GM19025 (cell line): Measurements from ENCODE around the gene ADH5.
"Not testable (repeated sequence)": the region's sequence is repeated elsewhere in the genome, so short reads cannot be mapped to it uniquely, and the experiment has no call there.

Experiments used
- ATAC-seq: cut with Tn5 transposase; IDR thresholded peaks from one replicate; pipeline ENCODE4 v1.9.1; 2021; ENCODE audit warnings: mild to moderate bottlenecking, low read depth, moderate library complexity; ENCODE audit not compliant: unreplicated experiment

ADH5 gene

GRCh38 chr4:99088023-99088449 is 552 bp downstream of the ADH5 start:
- peak; percentile 12 for ATAC-seq

DNA sequence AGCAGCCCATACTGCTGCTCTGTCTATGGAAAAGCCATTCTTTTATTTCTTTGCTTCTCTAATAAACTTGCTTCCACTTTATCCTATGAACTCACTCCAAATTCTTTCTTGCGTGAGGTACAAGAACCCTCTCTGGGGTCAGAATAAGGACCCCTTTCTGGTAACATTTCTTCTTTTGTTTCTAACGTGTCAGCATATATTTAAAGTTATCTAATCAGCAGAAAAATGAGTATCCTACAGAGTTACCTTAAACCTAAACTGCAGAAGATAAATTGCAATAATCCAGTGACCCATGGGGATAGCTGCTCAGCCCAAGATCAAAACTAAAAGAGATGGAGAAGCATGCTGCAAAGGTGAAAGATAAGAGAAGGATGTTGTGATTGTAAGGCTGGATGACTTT is 4.0 kb downstream of the ADH5 start:
- no peak for ATAC-seq

DNA sequence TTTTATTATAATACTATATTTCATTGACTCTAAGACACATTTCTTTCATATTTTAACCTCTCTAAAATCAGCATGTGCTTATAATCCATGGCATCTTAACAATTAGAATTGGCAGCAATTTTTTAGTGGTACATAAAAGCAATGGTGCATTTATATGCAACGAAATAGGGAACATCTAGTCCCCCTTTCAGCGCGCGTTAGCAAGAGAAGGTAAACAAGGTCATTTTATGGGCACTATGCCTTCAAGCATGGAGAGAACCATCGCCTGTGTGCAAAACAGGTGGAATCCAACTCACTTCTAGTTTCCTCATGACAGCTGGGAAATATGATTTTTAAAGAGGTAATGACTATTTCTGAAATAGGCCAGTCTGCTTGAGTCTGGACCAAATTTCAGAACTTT is 6.4 kb downstream of the ADH5 start:
- no peak for ATAC-seq

DNA sequence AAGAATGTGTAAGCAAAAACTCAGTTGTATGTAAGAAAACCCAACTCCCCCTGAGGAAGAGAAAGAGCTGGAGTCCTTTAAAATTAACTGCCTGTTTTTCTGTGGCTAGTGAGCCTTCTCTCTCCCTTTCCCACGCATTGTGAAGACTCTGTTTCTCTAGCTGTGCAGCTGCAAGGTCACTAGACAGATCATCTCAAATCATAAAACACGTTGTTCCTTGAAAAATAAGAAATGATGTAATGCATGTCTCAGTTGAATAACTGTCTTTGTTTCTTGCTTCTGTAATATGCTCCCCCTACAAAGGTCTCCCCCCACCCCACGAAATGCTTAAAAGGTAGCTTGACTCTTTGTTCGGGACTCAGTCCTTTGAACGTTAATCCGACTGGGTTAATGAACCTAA is 7.7 kb downstream of the ADH5 start:
- ATAC-seq, result not testable (repeated sequence)

- no peak for ATAC-seq
These were observed 8.8 kb downstream of the ADH5 start for GRCh38 chr4:99079625-99080295.

GRCh38 chr4:99078931-99079624 is 9.5 kb downstream of the ADH5 start:
- no peak for ATAC-seq

DNA sequence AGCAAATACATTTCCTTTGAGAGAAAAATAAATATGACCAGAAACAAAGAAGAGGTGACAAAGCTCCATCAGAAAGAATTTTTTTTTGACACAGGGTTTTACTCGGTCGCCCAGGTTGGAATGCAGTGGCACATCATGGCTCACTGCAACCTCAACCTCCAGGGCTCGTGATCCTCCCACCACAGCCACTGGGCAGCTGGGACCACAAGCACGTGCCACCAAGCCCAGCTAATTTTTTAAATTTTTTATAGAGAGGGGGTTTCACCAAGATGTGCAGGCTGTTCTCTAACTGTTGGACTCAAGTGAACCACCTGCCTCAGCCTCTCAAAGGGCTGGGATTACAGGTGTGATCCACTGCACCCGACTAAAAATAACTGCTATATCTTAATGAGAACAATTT is 10.3 kb downstream of the ADH5 start:
- ATAC-seq, result no peak

DNA sequence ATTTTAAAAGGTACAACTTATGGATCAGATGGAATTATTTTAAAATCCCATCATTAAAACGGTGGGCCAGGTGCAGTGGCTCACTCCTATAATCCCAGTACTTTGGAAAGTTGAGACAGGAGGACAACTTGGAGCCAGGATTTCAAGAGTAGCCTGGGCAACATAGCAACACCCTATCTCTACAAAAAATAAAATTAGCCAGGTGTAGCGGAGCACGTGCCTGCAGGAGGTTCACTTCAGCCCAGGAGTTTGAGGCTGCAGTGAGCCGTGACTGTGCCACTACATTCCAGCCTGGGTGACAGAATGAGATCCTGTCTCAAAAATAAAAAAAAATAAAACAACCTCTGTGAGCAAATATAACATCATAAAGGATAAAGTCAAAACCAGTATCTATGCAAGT is 11.4 kb downstream of the ADH5 start:
- no peak for ATAC-seq

DNA sequence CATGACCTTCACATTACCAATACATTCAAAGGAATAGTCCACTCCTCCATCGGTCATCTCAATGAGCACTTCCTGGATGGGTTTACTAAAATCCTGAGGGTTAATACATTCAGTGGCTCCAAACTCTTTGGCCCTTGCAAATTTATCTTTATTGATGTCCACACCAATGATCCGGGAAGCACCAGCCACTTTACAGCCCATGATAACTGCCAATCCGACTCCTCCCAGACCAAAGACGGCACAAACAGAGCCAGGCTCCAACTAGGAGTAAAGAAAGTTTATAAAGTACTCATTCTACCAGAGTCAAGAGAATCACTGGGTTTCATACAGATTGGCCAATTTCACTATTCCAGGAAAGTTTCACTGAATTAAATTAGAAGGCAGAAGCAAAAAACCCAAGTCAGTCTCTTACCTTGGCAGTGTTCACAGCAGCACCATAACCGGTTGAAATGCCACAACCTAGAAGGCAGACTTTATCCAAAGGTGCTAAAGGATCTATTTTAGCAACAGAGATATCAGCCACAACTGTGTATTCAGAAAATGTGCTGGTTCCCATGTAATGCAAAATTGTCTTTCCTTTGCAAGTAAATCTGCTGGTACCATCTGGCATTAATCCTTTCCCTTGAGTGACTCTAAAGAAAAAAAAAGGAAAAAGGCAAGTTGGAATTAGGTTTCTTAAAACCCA is 12.2 kb downstream of the ADH5 start:
- no peak for ATAC-seq

DNA sequence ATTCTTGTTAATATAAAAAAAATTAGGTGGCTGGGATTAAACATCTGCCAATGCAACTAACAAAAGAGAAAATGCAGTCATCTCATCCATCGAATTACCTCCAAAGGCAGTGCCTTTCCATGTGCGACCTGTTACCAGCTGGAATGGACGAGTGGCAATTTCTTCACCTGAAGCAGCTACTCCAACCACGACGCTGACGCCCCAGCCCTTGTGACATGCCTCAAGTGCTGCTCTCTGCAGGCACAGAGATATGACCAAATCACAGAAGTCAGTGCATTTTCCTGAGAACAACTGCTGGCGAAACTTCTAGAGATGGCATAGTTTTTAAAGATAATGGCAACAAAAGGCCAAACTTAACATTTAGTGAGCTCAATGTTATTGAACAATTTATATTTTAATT is 13.8 kb downstream of the ADH5 start:
- no peak for ATAC-seq

DNA sequence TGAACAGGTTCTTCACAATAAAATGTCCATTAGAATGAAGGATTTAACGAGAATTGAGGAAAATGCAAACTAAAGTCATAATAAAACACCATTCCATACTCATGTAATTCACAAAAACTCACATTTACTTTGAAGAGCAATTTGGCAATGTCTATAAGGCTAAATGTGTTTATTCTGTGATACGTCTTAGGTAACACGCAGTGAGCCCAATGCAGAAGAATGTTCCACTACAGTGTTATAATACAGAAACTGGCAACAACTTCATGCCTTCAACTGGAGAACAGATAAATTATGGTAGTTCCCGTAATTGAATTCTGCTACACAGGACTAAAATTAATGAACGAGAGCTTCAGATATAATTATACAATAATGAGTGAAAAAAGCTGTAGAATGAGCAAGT is 17.4 kb downstream of the ADH5 start:
- no peak for ATAC-seq

GRCh38 chr4:99067617-99068016 is 21.0 kb downstream of the ADH5 start:
- ATAC-seq, result no peak

DNA sequence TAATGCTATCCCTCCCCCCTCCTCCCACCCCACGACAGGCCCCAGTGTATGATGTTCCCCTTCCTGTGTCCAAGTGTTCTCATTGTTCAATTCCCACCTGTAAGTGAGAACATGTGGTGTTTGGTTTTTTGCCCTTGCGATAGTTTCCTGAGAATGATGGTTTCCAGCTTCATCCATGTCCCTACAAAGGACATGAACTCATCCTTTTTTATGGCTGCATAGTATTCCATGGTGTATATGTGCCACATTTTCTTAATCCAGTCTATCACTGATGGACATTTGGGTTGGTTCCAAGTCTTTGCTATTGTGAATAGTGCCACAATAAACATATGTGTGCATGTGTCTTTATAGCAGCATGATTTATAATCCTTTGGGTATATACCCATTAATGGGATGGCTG is 23.1 kb downstream of the ADH5 start:
- not testable (repeated sequence) for ATAC-seq

GRCh38 chr4:99062120-99062519 is 26.5 kb downstream of the ADH5 start:
- ATAC-seq, result no peak

GRCh38 chr4:99061048-99061700 is 27.4 kb downstream of the ADH5 start:
- ATAC-seq, result no peak

GRCh38 chr4:99059550-99059949 is 29.0 kb downstream of the ADH5 start:
- ATAC-seq, result no peak

GRCh38 chr4:99058228-99058627 is 30.4 kb downstream of the ADH5 start:
- no peak for ATAC-seq

GRCh38 chr4:99054428-99054994 is 34.1 kb downstream of the ADH5 start:
- peak; percentile 61 for ATAC-seq

- no peak for ATAC-seq
These were observed 35.7 kb downstream of the ADH5 start for GRCh38 chr4:99052902-99053301.

DNA sequence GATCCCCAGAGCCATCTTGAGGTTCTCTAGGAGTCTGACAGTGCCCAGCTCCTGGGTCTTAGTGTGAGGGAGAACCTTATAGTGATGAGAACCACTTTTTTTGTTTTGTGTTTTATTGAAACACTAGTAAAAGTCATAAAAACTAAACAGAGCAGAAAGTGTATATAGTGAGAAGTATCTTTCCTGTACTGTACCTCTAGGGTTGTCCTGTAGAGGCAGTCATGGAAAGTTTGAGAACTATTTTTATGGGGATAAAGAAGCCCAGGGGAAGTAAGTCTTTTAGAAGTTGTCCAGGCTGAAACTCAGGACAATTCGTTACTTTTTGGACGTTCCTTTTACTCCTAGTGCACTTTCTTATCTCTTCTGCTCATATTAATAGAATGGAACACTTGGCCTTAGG is 40.9 kb downstream of the ADH5 start:
- no peak for ATAC-seq

- ATAC-seq, result no peak
These were observed 45.2 kb downstream of the ADH5 start for GRCh38 chr4:99043346-99043745.
